HL-60 (cell line): Measurements from ENCODE around the gene BRD8.
"Not testable (repeated sequence)": the region's sequence is repeated elsewhere in the genome, so short reads cannot be mapped to it uniquely, and the experiment has no call there.

Source experiments
- DNase-seq, 2 experiments: peaks; one replicate each; pipeline ENCODE4 v3.0.0-alpha.2; 2010 to 2020; ENCODE audit warnings: low read depth in 1 of 2, low spot score in 1 of 2
- H3K27ac ChIP-seq: fragments of 250-450 bp; sonication (Bioruptor Pico); replicated peaks from 2 replicates; pipeline ENCODE4 v1.5.1; 2020; ENCODE audit warnings: mild to moderate bottlenecking, moderate library complexity
- H3K27me3 ChIP-seq: fragments of 250-450 bp; sonication (Bioruptor Pico); 2 replicates; pipeline ENCODE4 v1.5.1; 2021; ENCODE audit warnings: mild to moderate bottlenecking, moderate library complexity; ENCODE audit not compliant: insufficient read depth, poor library complexity, severe bottlenecking
- H3K4me3 ChIP-seq: replicated peaks from 2 replicates; pipeline ENCODE4 v1.5.1; 2011; ENCODE audit warnings: mild to moderate bottlenecking, control low read depth, low read length; ENCODE audit not compliant: insufficient read depth
- CTCF ChIP-seq: IDR thresholded peaks from one replicate; pipeline ENCODE4 v1.5.1; 2011; ENCODE audit warnings: low read length, control low read depth, inconsistent platforms; ENCODE audit not compliant: insufficient read depth
- GABPA ChIP-seq: IDR thresholded peaks from 2 replicates; pipeline ENCODE4 v1.6.1; 2012; ENCODE audit warnings: low read depth
- POLR2AphosphoS5 ChIP-seq: IDR thresholded peaks from 2 replicates; pipeline ENCODE4 v1.6.1; 2012; ENCODE audit warnings: low read depth
- REST ChIP-seq: IDR thresholded peaks from 2 replicates; pipeline ENCODE4 v1.6.1; 2012; ENCODE audit warnings: low read depth; ENCODE audit not compliant: insufficient replicate concordance
- SPI1 ChIP-seq: IDR thresholded peaks from 2 replicates; pipeline ENCODE4 v1.6.1; 2012; ENCODE audit warnings: low read depth, mild to moderate bottlenecking, borderline replicate concordance

BRD8 gene

DNA sequence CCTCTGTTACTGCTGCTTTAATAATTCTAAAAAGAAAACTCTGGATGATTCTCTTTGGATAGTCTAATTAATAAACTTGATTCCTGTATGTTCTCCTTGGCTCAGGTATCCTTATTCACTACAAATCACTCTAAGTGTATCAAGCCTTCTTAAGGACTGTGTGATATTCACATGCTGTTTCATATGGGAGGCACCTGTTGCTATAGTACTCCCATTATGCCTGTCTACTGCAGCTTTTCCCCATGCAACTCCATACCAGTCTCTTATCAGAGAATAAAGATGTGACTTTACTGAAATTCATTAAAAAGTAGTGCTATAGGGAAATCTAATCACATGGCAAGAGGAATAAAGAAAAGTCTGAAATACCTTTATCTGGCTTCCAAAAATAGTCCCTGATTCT is 14.7 kb downstream of the BRD8 start:
- Histone ChIP-seq H3K4me3 (no peak overlapping the region), H3K27ac (no peak overlapping the region), H3K27me3 (no peaks in the 10 kb centered on the region)
- TF ChIP-seq REST (no peak), GABPA (no peak), SPI1 (no peak), CTCF (no peak), POLR2AphosphoS5 (no peak)
- DNase-seq = no peak

- DNase-seq = no peak
- TF ChIP-seq GABPA = no peak
- no peak for TF ChIP-seq CTCF
- TF ChIP-seq POLR2AphosphoS5 = no peak
- no peak for TF ChIP-seq SPI1
- no peak for TF ChIP-seq REST
- Histone ChIP-seq H3K27me3 (no peaks in the 10 kb centered on the region), H3K4me3 (no peak overlapping the region), H3K27ac (no peak overlapping the region)
Measured at GRCh38 chr5:138160706-138161105, 17.7 kb downstream of the BRD8 start.

- H3K4me3 ChIP-seq = no peak overlapping the region
- DNase-seq = no peak
- no peaks in the 10 kb centered on the region for H3K27me3 ChIP-seq
- H3K27ac ChIP-seq = no peak overlapping the region
- TF ChIP-seq POLR2AphosphoS5 (no peak), CTCF (no peak)
Measured at GRCh38 chr5:138159666-138160065, 18.8 kb downstream of the BRD8 start.

- TF ChIP-seq GABPA (no peak), POLR2AphosphoS5 (no peak), CTCF (no peak)
- no peak overlapping the region for H3K27ac ChIP-seq
Measured at GRCh38 chr5:138157626-138158025, 20.8 kb downstream of the BRD8 start.

DNA sequence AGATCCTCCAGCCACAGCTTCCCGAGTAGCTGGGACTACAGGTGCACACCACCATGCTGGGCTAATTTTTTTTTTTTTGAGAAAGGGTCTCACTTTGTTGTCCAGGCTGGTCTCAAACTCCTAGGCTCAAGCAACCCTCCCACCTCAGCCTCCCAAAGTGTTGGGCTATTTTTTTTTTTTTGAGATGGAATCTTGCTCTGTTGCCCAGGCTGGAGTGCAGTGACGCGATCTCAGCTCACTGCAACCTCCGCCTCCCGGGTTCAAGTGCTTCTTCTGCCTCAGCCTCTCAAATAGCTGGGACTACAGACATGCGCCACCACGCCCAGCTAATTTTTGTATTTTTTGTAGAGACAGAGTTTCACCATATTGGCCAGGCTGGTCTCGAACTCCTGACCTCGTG is 22.5 kb downstream of the BRD8 start:
- DNase-seq, H3K27me3 ChIP-seq, H3K4me3 ChIP-seq, H3K27ac ChIP-seq: not testable (repeated sequence)

More at GRCh38 chr5:138157626-138158025, 20.8 kb downstream of the BRD8 start:
- DNase-seq = no peak
- H3K27me3 ChIP-seq = no peaks in the 10 kb centered on the region
- H3K4me3 ChIP-seq = no peak overlapping the region
